Astrocyte of the hippocampus (primary cell): ENCODE data around the gene CRAMP1.
A peak's percentile ranks its signal among the peaks of the same experiment; 100 is the strongest.
"Not testable (repeated sequence)": the region's sequence is repeated elsewhere in the genome, so short reads cannot be mapped to it uniquely, and the experiment has no call there.

Source experiments
- DNase-seq: peaks from one replicate; pipeline ENCODE4 v3.0.0; 2011; ENCODE audit warnings: low read depth, low spot score

Gene CRAMP1

DNA sequence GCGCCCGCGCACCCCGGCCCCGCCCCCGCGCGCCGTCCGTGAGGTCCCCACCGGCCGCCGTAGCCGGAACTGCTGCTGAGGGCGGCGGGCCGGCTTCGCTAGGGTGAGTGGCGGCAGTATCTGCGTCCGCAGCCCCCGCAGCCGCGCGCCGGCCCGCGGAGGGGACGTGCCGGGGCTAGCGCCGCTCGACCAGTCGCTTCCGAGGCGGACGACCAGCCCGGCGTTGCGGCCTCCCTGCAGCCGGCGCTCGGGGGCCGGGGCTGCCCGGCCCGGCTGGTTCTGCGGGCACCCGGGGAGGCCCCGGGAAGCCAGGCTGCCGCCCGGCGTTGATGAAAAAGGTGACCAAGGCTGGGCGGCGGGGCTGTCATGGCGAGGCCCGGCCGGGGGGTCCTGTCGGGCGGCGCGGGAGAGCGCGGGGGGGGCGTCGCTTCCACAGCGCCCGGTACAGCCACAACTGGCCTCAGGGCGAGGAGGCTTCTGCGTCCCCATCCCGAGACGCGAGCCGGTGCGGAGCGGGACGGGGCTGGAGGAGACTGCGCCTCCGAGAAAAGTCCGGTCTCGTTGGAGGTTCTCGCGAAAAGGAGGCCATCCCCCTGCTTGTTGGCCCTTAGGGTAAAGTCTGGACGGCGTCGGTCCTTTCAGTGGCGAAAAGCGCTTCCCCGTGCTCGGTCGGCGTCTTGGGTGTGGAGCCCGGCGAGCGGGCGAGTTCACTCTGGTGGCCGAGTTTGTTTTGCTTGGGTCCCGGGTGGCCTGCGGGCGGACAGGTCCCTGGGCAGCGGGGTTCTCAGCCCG, at the start of gene CRAMP1:
TSS of gene CRAMP1 (plus strand) at position 41 of the 792 bp plus-strand sequence. CDS start 2,280 bp downstream, outside the sequence.
- DNase-seq, result peak; percentile 44

- DNase-seq, result no peak
These were observed 48.4 kb upstream of the CRAMP1 start for GRCh38 chr16:1563786-1564185.

GRCh38 chr16:1564325-1564724, 47.8 kb upstream of the CRAMP1 start:
- DNase-seq, result no peak

DNA sequence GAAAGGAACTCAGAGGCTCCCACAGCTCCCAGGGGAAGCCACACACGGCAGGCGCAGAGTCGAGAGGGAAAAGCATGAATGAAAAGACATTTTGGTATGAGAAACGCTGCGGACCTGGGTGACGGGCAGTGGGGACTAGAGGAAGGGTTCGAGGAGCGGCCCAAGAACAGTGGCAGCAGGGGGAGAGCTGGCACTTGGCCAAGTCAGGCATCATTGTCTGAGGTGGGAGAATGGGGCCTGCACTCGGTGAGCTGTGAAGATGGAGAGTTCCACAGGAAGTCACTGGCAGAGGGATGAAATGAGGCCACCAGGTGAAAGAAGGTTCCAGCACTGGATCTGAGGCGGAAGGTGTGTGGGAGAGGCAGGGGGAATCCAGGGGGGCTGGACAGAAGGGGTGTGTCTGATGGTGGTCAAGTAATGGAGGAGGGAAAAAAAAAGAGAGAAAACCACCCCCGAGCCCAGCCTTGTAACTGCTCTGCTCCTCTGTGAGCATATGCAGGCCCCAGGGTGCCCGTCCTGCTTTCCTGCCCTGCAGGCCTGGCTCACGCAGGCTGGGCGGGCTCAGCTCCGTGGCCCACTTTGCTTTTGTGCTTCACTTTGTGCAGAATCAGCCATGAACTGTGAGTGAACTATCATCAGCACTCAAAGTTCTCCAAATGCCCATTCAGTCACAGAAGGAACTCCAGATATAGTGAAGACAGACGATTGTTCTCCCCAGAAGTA, 46.9 kb upstream of the CRAMP1 start:
- DNase-seq, result no peak

GRCh38 chr16:1567988-1568387, 44.2 kb upstream of the CRAMP1 start:
- no peak for DNase-seq

DNA sequence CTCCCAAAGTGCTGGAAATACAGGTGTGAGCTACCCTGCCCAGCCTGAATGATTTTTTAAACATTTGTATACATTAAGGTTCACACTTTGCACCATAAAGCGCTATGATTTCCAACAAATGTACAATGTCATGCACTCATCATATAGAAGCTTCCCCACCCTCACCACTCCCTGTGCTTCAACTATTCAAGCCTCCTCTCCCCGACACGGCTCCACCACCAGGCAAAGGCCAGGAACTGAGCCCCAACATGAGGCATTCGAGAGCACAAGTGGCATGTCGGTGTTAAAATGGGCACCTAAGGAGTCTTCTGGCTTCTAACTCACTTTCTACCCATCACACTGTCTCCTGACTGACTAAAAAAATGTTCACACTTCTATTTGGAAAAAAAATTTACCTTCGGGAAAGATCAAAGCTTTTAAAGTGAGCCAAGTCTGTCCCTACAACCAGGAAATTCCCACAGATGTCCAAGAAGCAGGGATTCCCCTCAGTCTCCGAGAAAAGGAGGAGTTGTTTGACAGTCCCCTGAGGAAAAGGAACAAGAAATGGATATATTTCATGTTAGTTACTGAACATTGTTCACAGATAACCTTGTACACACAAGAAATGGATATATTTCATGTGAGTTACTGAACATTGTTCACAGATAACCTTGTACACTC, 41.0 kb upstream of the CRAMP1 start:
- no peak for DNase-seq

- peak; percentile 7 for DNase-seq
These were observed 39.5 kb upstream of the CRAMP1 start for GRCh38 chr16:1572673-1573072.

DNA sequence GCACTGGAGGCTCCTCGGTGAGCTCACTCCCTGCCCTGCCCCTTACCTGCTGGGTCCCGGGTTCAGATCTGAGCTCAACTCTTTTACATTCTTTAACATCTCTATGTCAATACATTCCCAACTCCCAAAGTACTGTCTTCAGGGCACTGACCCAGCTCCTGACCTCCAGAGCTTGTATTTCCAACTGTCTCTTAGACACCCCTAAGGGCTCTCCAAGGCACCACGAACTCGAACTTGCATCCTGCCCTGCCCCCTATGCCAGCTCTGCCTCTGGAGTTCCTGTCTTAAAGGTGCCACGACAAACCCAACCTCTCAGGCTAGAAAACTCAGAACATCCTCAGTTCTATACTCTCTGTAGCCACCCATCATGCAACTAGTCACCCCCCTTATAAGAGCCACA, 38.9 kb upstream of the CRAMP1 start:
- no peak for DNase-seq

GRCh38 chr16:1575578-1575977, 36.6 kb upstream of the CRAMP1 start:
- no peak for DNase-seq

DNA sequence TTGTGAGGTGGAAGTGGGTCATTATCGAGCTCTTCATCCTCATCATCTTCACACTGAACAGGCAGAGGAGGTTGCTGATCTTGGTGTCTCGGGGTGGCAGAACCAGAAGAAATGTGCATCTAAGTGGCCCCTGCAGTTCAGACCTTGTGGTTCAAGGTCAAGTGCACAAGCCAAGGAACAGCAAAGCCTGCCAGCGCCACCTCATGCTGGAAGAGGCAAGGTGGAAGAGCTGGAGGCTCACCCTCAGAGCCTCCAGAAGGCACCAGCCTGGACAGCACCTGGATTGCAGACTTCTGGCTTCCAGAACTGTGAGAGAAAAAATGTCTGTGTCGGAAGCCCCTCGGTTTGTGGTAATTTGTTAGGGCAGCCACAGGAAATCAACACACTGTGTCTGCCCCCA, 32.9 kb upstream of the CRAMP1 start:
- no peak for DNase-seq

DNA sequence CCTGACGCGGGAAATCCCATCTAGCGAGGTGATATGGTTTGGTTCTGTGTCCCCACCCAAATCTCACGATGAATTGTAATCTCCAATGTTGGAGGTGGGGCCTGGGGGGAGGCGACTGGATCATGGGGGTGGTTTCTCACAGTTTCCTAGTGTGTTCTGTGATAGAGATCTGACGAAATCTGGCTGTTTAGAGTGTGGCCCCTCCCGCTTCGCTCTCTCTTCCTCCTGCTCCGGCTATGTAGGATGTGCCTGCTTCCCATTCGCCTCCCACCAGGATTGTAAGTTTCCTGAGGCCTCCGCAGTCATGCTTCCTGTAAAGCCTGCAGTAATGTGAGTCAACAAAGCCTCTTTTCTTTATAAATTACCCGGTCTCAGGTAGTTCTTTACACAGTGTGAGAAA, 31.9 kb upstream of the CRAMP1 start:
- DNase-seq, result no peak

GRCh38 chr16:1580956-1581355, 31.2 kb upstream of the CRAMP1 start:
- DNase-seq, result no peak

GRCh38 chr16:1581804-1582203, 30.4 kb upstream of the CRAMP1 start:
- no peak for DNase-seq

DNA sequence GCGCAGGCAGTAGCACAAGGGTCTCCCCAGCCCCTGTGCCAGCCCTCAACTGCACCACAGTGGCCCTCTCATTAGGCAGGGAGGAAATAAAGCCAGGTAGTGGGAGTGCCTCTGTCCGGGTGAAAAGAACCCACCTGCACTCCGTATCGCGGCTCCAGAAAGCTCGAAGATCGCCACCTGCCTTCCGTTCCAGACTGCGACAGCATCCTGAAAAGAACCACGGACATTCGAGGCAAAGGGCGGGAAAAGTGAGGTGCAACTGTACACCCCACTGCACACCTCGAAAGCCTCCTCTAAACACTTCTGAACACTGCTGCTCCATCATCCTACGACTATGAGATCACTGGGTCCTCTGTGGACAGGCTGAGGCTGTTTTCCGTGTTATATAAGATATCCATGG, 29.0 kb upstream of the CRAMP1 start:
- DNase-seq, result no peak

DNA sequence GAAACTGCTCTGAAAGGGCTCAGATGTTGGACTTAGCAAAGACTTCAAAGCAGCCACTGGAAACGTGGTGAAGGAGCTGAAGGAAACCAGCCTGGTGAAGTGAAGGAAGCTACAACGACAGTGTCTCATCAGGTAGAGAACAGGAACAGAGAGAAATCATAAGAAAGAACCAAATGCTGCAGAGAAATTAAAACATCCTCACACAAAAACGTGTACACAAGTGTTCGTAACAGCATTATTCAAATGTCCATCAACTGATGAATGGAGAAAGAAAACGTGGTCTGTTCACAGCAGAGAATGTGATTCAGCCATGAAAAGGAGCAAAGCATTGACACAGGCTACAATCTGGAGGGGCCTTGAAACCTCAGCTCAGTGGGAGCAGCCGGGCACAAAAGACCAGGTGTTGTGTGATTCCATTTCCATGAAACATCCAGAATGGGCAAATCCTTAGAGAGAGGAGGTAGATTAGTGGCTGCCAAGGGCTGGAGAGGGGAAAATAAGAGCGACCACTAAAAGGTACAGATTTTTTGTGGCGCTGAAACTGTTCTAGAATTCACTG, 27.2 kb upstream of the CRAMP1 start:
- DNase-seq, result peak; percentile 34

GRCh38 chr16:1590366-1590765, 21.8 kb upstream of the CRAMP1 start:
- DNase-seq, result no peak

GRCh38 chr16:1590930-1591705, 21.0 kb upstream of the CRAMP1 start:
- DNase-seq, result no peak

- no peak for DNase-seq
These were observed 19.7 kb upstream of the CRAMP1 start for GRCh38 chr16:1592446-1592845.

DNA sequence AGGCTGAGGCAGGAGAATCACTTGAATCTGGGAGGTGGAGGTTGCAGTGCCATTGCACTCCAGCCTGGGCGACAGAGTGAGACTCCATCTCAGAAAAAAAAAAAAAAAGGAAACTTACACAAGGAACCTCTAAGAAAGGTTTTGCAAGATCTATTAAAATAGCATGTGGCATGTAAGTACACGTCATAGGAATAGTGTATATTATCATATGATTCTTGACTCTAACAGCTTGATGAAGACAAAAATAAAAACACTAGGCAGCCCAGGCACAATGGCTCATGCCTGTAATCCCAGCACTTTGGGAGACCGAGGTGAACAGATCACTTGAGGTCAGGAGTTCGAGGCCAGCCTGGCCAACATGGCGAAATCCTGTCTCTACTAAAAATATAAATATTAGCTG, 16.6 kb upstream of the CRAMP1 start:
- not testable (repeated sequence) for DNase-seq

DNA sequence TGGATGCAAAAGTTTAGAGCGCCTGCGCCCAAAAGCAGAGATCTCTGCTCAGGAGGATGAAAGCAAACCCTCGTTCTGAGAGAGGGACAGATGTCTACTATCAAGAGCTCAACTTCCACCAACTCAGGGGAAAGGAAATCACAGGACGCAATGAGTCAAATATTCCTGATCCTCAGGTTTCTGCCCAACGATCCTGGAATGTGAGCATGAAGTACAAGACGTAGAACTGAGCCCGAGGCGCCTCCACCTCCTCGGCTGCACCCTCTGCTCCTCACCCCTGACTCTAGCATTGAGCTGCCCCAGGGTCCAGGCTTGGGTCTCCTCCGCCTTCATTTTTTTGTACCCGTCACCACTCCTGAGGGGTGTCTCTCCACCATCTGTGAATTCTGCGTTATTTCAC, 15.6 kb upstream of the CRAMP1 start:
- no peak for DNase-seq

GRCh38 chr16:1597154-1597553, 15.0 kb upstream of the CRAMP1 start:
- no peak for DNase-seq

DNA sequence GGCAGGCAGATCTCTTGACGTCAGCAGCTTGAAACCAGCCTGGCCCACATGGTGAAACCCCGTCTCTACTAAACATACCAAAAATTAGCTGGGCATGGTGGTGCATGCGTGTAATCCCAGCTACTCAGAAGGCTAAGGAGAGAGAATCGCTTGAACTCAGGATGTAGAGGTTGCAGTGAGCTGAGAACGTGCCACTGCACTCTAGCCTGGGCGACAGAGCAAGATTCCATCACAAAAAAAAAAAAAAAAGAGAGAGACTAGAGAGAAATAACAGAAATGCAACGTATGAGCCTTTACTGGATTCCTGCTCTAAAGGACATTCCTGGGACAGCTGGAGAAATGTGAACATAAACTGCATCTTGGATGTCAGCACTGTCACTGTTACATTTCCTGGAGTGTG, 11.1 kb upstream of the CRAMP1 start:
- DNase-seq, result no peak
